Brain microvascular endothelial cell (primary cell): Measurements from ENCODE around the gene DEFB131A.
"Not testable (repeated sequence)": the region's sequence is repeated elsewhere in the genome, so short reads cannot be mapped to it uniquely, and the experiment has no call there.

Experiments used
- DNase-seq: peaks from one replicate; pipeline ENCODE4 v3.0.0-alpha.2; 2020
- H3K27ac ChIP-seq: fragments of 250-450 bp; sonication (Bioruptor Pico); 2 replicates; pipeline ENCODE4 v1.5.1; 2020; ENCODE audit warnings: mild to moderate bottlenecking, moderate library complexity
- H3K27me3 ChIP-seq: fragments of 250-450 bp; sonication (Bioruptor Pico); replicated peaks from 2 replicates; pipeline ENCODE4 v1.5.1; 2020; ENCODE audit warnings: mild to moderate bottlenecking
- H3K36me3 ChIP-seq: fragments of 250-450 bp; sonication (Bioruptor Pico); replicated peaks from 2 replicates; pipeline ENCODE4 v1.5.1; 2020; ENCODE audit warnings: mild to moderate bottlenecking
- H3K4me3 ChIP-seq: 2 replicates; pipeline ENCODE4 v1.5.1; 2011; ENCODE audit warnings: low read depth, mild to moderate bottlenecking, control low read depth, low read length, moderate library complexity
- in situ Hi-C: cut with HindIII; loops from 2 replicates; pipeline ENCODE4 v1.10.0; 2017; ENCODE audit warnings: low sequenced_read_pairs, low pct_ligation_motif_present
- TF ChIP-seq, protein P1 (sequence below): IDR thresholded peaks from 2 replicates; pipeline ENCODE4 v1.5.1; 2011; ENCODE audit warnings: low read depth, mild to moderate bottlenecking, moderate library complexity, low read length, control low read depth, inconsistent platforms; ENCODE audit errors: missing control alignments

The DEFB131A gene

DNA sequence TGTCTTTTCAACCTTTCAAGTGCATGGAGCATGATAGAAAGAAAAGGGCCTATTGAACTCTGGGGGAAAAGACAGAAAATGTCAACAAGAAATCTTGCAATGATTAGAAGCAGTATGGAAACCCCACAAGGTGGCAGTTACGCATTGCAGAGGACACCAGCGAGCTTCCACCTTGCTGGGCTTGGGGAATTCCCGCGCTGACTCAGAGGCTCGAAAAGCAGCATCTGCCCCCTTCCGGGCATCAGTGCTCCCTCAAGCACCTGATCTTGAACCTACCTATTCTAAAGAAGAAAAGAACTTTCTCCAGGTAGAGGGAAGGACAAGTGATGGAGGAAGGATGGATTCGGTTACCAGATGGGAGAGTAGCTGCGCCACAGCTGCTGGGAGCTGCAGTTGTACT is 35.3 kb downstream of the DEFB131A start:
- H3K4me3 ChIP-seq, H3K27me3 ChIP-seq, H3K36me3 ChIP-seq, H3K27ac ChIP-seq, in situ Hi-C loops, DNase-seq: not testable (repeated sequence)

DNA sequence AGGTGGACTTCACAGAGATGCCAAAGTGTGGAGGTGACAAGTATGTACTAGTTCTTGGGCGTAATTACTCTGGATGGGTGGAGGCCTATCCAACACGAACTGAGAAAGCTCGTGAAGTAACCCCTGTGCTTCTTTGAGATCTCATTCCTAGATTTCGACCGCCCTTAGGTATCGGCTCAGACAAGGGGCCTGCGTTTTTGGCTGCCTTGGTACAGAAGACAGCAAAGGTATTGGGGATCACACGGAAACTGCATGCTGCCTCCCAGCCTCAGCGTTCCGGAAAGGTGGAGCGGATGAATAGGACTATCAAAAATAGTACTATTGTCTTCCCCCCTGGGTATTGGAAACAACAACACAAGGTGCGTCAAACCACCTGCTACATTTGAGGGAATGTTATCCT is 35.9 kb downstream of the DEFB131A start:
- in situ Hi-C loops, DNase-seq, H3K36me3 ChIP-seq, H3K27ac ChIP-seq, H3K4me3 ChIP-seq, H3K27me3 ChIP-seq: not testable (repeated sequence)

DNA sequence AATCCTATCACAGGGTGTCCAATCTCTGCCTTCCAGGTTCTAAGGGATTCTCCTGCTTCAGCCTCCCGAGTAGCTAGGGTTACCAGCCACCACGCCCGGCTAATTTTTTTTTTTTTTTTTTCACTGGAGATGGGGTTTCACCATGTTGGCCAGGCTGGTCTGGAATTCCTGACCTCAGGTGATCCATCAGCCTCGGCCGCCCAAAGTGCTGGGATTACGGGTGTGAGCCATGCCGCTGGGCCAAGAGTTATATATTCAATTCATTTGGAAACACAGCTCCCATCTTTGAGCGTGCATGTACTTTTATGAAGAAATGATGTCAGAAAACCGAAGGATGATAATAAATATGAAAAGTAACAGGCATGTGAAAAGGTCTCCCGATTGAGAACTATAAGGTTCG is 38.7 kb downstream of the DEFB131A start:
- in situ Hi-C loops, H3K4me3 ChIP-seq: not testable (repeated sequence)

DNA sequence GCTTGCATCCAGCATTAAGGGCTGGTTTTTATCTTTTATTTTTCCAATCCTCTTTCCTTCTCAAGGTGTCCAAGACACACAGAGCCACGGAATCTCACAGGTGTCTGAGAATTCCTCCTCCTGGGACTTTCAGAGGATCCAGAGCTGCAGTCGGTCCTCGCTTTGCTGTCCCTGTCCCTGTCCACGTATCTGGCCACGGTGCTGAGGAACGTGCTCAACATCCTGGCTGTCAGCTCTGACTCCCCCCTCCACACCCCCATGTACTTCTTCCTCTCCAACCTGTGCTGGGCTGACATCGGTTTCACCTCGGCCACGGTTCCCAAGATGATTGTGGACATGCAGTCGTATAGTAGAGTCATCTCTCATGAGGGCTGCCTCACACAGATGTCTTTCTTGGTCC is 39.5 kb downstream of the DEFB131A start:
- H3K36me3 ChIP-seq, H3K4me3 ChIP-seq, DNase-seq, H3K27ac ChIP-seq, in situ Hi-C loops, H3K27me3 ChIP-seq: not testable (repeated sequence)

More for the DNA sequence above, 38.7 kb downstream of the DEFB131A start:
- H3K27me3 ChIP-seq, DNase-seq, H3K27ac ChIP-seq, H3K36me3 ChIP-seq: not testable (repeated sequence)

DNA sequence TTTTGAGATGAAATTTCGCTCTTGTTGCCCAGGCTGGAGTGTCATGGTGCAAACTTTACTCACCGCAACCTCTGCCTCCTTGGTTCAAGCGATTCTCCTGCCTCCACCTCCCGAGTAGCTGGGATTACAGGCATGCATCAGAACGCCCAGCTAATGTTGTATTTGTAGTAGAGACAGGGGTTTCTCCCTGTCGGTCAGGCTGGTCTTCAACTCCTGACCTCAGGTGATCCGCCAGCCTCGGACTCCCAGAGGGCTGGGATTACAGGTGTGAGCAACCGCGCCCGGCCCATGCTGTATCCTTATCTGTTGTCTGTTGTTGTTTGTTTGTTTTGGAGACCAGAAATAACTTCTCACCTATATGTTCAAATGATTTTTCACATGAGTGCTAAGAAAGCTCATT is 42.7 kb downstream of the DEFB131A start:
- in situ Hi-C loops, H3K27me3 ChIP-seq, H3K36me3 ChIP-seq, DNase-seq, H3K4me3 ChIP-seq, H3K27ac ChIP-seq: not testable (repeated sequence)

DNA sequence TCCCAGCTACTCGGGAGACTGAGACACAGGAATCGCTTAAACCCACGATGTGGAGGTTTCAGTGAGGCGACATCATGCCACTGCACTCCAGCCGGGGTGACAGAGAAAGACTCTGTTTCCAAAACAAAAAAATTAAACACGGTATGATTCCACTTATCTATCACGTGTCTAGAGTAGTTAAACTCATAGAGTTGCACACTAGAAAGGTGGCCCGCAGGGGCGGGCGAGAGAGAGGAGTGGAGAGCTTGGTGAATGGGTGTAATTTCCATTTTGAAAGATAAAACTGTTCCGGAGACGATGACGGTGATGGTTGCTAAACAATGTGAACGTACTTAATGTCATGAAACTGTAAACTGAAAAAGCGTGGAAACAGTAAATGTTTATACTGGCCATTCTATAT is 44.6 kb downstream of the DEFB131A start:
- H3K27ac ChIP-seq, H3K4me3 ChIP-seq, in situ Hi-C loops, H3K27me3 ChIP-seq, H3K36me3 ChIP-seq, DNase-seq: not testable (repeated sequence)

DNA sequence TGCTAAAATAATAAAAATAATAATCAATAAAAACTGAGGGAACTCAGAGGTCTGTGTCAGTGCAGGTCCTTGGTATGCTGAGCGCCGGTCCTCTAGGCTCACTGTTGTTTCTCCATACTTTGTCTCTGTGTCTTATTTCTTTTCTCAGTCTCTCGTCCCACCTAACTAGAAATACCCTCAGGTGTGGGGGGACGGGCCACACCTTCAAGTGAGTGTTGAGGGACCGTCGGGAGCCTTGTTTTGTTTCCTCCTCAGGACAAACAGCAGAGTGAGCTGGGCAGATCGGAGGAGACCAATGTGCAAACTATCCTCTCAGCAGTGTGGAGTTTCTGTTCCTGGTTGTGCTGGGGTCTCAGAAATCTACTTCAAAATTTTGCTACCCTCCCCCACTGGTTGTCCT is 46.3 kb downstream of the DEFB131A start:
- H3K36me3 ChIP-seq, H3K27ac ChIP-seq, H3K27me3 ChIP-seq, in situ Hi-C loops, DNase-seq, H3K4me3 ChIP-seq: not testable (repeated sequence)

DNA sequence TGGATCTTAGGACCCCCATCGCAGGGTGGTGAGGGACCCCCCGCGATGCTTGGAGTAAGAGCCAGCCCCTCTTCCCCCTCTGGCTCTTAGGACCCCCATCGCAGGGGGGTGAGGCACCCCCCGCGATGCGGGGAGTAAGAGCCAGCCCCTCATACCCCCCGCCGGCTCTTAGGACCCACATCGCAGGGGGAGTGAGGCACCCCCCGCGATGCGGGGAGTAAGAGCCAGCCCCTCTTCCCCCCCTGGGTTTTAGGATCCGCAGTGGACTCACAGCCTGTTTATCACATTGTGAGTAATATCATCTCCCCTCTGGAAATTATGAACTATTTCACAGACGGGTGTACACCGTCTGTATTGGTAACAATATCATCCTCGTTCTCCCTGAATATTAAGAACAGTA is 46.8 kb downstream of the DEFB131A start:
- H3K27ac ChIP-seq, in situ Hi-C loops, DNase-seq, H3K36me3 ChIP-seq, H3K4me3 ChIP-seq, H3K27me3 ChIP-seq: not testable (repeated sequence)

DNA sequence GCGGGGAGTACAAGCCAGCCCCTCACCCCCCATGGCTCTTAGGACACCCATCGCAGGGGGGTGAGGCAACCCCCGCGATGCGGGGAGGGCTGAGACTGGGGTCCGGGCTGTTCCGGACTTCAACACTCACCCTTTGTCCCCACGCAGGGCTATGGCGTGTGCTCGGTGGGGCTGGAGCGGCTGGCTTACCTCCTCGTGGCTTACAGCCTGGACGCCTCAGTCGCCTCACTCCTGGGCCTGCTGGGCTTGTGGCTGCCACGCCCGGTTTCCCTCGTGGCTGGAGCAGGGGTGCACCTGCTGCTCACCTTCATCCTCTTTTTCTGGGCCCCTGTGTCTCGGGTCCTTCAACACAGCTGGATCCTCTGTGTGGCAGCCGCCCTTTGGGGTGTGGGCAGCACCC is 49.4 kb downstream of the DEFB131A start:
- H3K27ac ChIP-seq, in situ Hi-C loops, H3K36me3 ChIP-seq, H3K4me3 ChIP-seq, DNase-seq, H3K27me3 ChIP-seq: not testable (repeated sequence)

DNA sequence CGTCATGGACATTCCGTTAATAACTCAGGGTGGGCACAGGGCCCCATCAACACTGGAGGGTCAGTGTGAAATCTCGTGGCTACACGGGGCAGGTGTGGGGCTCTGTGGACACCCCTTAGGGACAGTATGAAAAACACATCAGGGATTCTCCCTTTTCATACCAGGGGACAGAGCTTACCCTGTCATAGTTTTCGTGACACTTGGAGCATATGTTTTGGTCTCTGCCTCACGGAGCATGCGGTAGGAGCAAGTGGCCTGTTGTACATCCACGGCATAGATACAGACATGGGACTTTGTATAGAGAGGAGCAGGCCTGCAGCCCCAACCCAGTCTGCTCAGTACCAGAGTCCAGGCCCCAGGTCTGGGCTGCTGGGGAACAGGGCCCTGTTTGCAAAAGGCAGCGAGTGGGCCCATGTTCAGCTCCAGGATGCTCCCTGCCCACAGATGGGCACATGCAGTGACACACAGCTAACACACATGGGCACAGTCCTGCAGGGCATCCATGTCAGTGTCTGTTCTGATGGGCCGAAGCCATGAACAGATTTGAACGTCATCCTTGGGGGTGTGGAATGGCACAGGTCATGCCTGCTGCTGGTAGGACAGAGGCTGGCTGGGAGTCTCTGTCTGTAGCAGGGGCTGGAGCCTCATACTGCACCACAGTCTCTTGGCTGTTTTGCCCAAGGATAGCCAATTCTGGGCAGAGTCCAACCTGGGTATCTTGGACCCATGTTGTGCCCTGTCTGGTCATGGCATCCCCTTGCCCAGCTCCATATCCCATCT is 50.2 kb downstream of the DEFB131A start:
- H3K27me3 ChIP-seq, in situ Hi-C loops, H3K27ac ChIP-seq, H3K4me3 ChIP-seq, DNase-seq, H3K36me3 ChIP-seq: not testable (repeated sequence)

DNA sequence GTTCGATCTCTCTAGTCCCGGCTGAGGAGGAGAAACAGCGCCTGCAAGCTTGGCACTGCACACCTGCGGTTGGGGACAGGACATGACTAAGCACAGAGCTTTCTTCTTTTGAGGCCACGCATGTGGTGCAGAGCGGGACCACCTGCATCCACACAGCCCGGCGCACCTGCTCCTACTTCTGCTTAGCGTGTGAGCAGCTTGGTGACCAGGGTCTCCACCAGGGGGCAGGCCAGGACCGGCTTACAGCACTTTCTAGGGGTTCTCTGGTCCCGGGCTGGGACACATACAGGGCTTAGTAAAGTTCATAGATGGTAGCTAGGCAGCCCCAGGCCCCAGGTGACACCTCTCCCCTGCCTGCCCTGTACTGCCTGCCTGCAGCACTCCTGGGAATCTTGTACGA is 51.2 kb downstream of the DEFB131A start:
- TF ChIP-seq, protein P1, sequence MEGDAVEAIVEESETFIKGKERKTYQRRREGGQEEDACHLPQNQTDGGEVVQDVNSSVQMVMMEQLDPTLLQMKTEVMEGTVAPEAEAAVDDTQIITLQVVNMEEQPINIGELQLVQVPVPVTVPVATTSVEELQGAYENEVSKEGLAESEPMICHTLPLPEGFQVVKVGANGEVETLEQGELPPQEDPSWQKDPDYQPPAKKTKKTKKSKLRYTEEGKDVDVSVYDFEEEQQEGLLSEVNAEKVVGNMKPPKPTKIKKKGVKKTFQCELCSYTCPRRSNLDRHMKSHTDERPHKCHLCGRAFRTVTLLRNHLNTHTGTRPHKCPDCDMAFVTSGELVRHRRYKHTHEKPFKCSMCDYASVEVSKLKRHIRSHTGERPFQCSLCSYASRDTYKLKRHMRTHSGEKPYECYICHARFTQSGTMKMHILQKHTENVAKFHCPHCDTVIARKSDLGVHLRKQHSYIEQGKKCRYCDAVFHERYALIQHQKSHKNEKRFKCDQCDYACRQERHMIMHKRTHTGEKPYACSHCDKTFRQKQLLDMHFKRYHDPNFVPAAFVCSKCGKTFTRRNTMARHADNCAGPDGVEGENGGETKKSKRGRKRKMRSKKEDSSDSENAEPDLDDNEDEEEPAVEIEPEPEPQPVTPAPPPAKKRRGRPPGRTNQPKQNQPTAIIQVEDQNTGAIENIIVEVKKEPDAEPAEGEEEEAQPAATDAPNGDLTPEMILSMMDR: peak; percentile 37
- H3K27ac ChIP-seq, H3K27me3 ChIP-seq, in situ Hi-C loops, H3K36me3 ChIP-seq, H3K4me3 ChIP-seq: not testable (repeated sequence)
- peak; percentile 31 for DNase-seq

DNA sequence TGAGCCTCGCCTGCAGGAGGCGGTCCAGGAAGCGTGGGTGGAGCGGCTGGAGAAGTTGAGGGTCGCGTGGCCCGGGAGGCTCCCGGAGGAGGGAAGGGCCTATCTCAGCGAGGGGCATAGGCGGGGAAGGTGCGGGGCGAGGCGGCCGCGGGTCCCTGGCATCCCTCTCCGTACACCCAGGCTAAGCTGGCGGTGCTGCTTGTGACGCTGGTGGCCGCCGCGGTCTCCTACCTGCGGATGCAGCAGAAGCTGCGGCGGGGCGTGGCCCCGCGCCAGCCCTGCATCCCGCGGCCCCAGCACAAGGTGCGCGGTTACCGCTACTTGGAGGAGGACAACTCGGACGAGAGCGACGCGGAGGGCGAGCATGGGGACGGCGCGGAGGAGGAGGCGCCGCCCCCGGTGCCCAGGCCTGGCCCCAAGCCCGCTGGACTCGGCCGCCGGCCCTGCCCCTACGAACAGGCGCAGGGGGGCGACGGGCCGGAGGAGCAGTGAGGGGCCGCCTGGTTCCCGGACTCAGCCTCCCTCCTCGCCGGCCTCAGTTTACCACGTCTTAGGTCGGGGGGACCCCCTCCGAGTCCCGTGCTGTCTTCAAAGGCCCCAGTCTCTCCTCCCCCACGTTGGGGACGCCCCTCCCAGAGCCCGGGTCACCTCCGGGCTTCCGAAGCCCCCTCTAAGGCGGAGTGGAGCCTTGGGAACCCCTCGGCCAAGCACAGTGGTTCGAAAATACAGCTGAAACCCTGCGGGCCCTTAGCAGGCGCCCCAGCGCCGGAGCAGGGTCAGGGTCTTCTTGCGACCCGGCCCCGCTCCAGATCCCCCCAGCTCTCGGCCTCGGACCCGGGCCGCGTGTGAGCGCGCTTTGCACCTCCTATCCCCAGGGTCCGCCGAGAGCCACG is 53.6 kb downstream of the DEFB131A start:
- in situ Hi-C loops, H3K27ac ChIP-seq, H3K27me3 ChIP-seq, H3K4me3 ChIP-seq, H3K36me3 ChIP-seq, DNase-seq: not testable (repeated sequence)

DNA sequence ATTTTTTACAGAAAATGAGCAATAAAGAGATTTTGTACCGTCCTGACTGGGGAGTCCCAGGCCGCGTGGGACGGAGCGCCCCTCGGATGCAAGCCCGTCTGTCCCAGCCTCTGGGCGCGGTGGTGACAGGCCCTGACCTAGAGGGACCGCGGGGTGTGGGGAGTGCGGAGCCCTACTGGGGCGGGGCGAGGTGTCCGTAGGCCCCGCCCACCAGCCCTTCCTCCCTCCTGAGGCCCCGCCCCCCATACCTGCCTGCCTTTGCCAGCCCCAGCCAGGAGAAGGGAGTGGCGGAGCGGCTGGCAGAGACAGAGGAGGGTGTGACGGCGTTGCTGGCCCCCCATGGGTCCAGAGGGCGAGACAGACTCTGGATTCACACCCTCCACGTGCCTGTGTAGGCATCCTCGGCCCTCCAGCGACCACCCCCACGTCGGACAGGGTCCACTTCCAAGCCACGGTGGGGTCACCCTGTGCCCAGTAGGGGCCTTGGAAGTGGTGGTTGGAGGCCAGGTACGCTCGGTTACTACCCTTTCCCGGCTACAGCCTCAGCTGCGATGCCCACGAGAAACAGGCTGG is 54.3 kb downstream of the DEFB131A start:
- H3K4me3 ChIP-seq, DNase-seq, H3K27me3 ChIP-seq, in situ Hi-C loops, H3K36me3 ChIP-seq, H3K27ac ChIP-seq: not testable (repeated sequence)
